ENCODE results near the gene KRTAP9-4.

The KRTAP9-4 gene

DNA sequence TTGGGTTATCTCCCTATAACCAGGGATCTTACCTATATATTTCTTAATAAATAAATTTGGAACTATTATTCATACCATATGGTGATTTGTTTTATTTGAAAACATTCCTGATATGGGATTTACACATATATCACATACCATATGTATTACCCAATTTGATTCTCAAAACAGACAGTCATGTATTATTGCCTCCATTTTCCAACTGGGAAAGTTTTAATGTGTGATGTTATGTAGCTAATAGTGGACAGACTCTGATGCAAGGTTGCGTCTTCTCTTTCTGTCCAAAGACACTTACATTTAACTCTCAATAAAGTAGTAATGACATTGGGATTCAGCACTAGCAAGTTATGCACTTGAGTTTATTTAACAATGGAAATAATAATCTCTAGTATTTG lies 6.8 kb downstream of the KRTAP9-4 start:
- no peaks in the 10 kb centered on the region for H3K9me3 ChIP-seq (ENCODE audit: insufficient read depth, low read depth, low read length)
- no peaks in the 10 kb centered on the region for H4K20me1 ChIP-seq (ENCODE audit: insufficient read depth, low read length, poor library complexity, severe bottlenecking)
- no peaks in the 10 kb centered on the region for H3K27me3 ChIP-seq (ENCODE audit: insufficient read depth, low read length, poor library complexity, severe bottlenecking)
- no peaks in the 10 kb centered on the region for H3F3A ChIP-seq (ENCODE audit: low read depth)
- H3K9me2 ChIP-seq (replicated peaks; ENCODE audit: low read depth, low read length): no peaks in the 10 kb centered on the region
- H2AFZ ChIP-seq (ENCODE audit: low read length): no peak overlapping the region
- TF ChIP-seq EZH2phosphoT487 (IDR thresholded peaks at IDR 0.05; ENCODE audit: borderline replicate concordance): no peak
- TF ChIP-seq, protein P1, sequence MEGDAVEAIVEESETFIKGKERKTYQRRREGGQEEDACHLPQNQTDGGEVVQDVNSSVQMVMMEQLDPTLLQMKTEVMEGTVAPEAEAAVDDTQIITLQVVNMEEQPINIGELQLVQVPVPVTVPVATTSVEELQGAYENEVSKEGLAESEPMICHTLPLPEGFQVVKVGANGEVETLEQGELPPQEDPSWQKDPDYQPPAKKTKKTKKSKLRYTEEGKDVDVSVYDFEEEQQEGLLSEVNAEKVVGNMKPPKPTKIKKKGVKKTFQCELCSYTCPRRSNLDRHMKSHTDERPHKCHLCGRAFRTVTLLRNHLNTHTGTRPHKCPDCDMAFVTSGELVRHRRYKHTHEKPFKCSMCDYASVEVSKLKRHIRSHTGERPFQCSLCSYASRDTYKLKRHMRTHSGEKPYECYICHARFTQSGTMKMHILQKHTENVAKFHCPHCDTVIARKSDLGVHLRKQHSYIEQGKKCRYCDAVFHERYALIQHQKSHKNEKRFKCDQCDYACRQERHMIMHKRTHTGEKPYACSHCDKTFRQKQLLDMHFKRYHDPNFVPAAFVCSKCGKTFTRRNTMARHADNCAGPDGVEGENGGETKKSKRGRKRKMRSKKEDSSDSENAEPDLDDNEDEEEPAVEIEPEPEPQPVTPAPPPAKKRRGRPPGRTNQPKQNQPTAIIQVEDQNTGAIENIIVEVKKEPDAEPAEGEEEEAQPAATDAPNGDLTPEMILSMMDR (conservative IDR thresholded peaks at IDR 0.05; ENCODE audit: low read length): no peak
- H3K9ac ChIP-seq (ENCODE audit: low read depth, low read length, poor library complexity, severe bottlenecking): no peak overlapping the region
- no peak overlapping the region for H3K4me3 ChIP-seq (ENCODE audit: low read length, poor library complexity, severe bottlenecking)
- H3K4me1 ChIP-seq (ENCODE audit: insufficient read depth, low read length, poor library complexity, severe bottlenecking): no peaks in the 10 kb centered on the region
- H3K36me3 ChIP-seq (ENCODE audit: insufficient read depth, low read length): no peaks in the 10 kb centered on the region
- no peak overlapping the region for H3K4me2 ChIP-seq (ENCODE audit: low read depth, low read length, poor library complexity, severe bottlenecking)
- no peaks in the 10 kb centered on the region for H3K79me2 ChIP-seq (ENCODE audit: insufficient read depth, low read length)

DNA sequence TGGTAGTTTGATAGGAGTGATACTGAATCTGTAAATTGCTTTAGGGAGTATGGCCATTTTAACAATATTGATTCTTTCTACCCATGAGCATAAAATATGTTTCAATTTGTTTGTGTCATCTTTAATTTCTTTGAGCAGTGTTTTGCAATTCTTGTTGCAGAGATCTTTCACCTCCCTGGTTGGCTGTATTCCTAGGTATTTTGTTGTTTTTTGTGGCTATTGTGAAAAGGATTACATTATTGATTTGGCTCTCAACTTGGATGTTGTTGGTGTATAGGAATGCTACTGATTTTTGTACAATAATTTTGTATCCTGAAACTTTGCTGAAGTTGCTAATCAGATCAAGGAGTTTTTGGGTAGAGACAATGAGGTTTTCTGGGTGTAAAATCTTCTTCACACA lies 8.9 kb downstream of the KRTAP9-4 start:
- no peak for TF ChIP-seq EZH2phosphoT487 (IDR thresholded peaks at IDR 0.05; ENCODE audit: borderline replicate concordance)
- TF ChIP-seq, protein P1 (conservative IDR thresholded peaks at IDR 0.05; ENCODE audit: low read length): no peak
- Histone ChIP-seq H3K4me3 (ENCODE audit: low read length, poor library complexity, severe bottlenecking) (no peak overlapping the region), H3K79me2 (ENCODE audit: insufficient read depth, low read length) (no peaks in the 10 kb centered on the region), H4K20me1 (ENCODE audit: insufficient read depth, low read length, poor library complexity, severe bottlenecking) (no peaks in the 10 kb centered on the region), H2AFZ (ENCODE audit: low read length) (no peak overlapping the region), H3K4me2 (ENCODE audit: low read depth, low read length, poor library complexity, severe bottlenecking) (no peak overlapping the region), H3K9ac (ENCODE audit: low read depth, low read length, poor library complexity, severe bottlenecking) (no peak overlapping the region), H3F3A (ENCODE audit: low read depth) (no peaks in the 10 kb centered on the region), H3K9me3 (ENCODE audit: insufficient read depth, low read depth, low read length) (no peaks in the 10 kb centered on the region), H3K4me1 (ENCODE audit: insufficient read depth, low read length, poor library complexity, severe bottlenecking) (no peaks in the 10 kb centered on the region), H3K36me3 (ENCODE audit: insufficient read depth, low read length) (no peaks in the 10 kb centered on the region), H3K9me2 (replicated peaks; ENCODE audit: low read depth, low read length) (no peaks in the 10 kb centered on the region), H3K27me3 (ENCODE audit: insufficient read depth, low read length, poor library complexity, severe bottlenecking) (no peaks in the 10 kb centered on the region)

DNA sequence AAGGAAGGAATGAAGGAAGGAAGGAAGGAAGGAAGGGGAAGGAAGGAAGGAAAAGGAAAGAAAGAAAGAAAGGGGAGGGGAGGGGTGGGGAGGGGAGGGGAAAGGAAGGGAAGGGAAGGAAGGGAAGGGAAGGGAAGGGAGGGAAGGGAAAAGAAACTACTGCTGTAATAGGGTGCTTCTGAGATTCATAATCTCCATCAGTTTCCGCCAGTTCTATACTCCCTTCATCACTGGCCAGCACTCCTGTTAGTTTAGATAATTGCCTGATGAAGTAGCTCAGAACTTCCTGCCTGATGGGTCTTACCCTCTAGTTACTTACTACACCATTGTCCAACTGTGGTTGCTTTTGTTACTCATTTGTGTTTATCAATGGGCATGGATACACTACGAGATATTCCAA lies 13.7 kb downstream of the KRTAP9-4 start:
- Histone ChIP-seq H3K4me3 (ENCODE audit: low read length, poor library complexity, severe bottlenecking) (no peak overlapping the region), H3F3A (ENCODE audit: low read depth) (no peaks in the 10 kb centered on the region), H2AFZ (ENCODE audit: low read length) (no peak overlapping the region), H3K4me1 (ENCODE audit: insufficient read depth, low read length, poor library complexity, severe bottlenecking) (no peaks in the 10 kb centered on the region), H3K9ac (ENCODE audit: low read depth, low read length, poor library complexity, severe bottlenecking) (no peak overlapping the region), H3K9me3 (ENCODE audit: insufficient read depth, low read depth, low read length) (no peaks in the 10 kb centered on the region), H3K4me2 (ENCODE audit: low read depth, low read length, poor library complexity, severe bottlenecking) (no peak overlapping the region), H3K36me3 (ENCODE audit: insufficient read depth, low read length) (no peaks in the 10 kb centered on the region), H3K27me3 (ENCODE audit: insufficient read depth, low read length, poor library complexity, severe bottlenecking) (no peaks in the 10 kb centered on the region), H3K79me2 (ENCODE audit: insufficient read depth, low read length) (no peaks in the 10 kb centered on the region), H3K9me2 (replicated peaks; ENCODE audit: low read depth, low read length) (no peaks in the 10 kb centered on the region), H4K20me1 (ENCODE audit: insufficient read depth, low read length, poor library complexity, severe bottlenecking) (no peaks in the 10 kb centered on the region)
- TF ChIP-seq, protein P1 (conservative IDR thresholded peaks at IDR 0.05; ENCODE audit: low read length): no peak
- TF ChIP-seq EZH2phosphoT487 (IDR thresholded peaks at IDR 0.05; ENCODE audit: borderline replicate concordance): no peak
